Occipital lobe (tissue), 3 donors: ENCODE results near the gene DRP2. TPM values are rescaled to one million over a fixed set of nuclear protein-coding genes. Genes with fewer than 3 reads are reported as not detected.
"Not testable (repeated sequence)": the region's sequence is repeated elsewhere in the genome, so short reads cannot be mapped to it uniquely, and the experiment has no call there.

Source experiments
- DNase-seq: peaks from one replicate; lab custom pipeline; 2025; lab: John Stamatoyannopoulos, UW
- small RNA-seq: library from RNA; depleted of rRNA; stranded (forward); fragments of <200 nt; gene quantifications from one replicate; pipeline ENCODE3, GENCODE V24; 2014
- total RNA-seq: library from RNA; depleted of rRNA; stranded (reverse); fragments of >200 nt; gene quantifications from one replicate; pipeline ENCODE4 v1.2.3, GENCODE V29; 2014

The DRP2 gene
- total RNA-seq, 1 donor from 2014 or later = 4.2 TPM

DNA sequence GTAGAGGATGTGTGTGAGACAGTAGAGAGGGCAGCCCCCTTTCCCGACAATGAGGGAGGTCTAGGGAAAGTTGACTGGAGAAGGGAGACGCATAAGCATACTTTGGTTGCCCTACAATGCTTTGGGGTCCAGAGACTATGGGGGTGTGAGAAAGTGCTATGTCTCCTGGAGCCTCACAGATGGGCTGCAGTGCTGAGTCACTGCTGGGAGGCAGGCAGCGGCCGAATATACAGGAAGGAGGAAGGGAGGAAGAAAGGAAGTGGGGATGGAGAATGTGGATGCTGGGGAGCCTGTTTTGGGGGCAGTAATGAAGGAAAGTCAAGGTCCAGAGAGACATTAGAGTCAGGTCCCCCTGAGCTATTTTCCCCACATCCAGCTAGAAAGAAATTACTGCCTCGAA is 12.7 kb downstream of the DRP2 start:
- no peak for DNase-seq

DNA sequence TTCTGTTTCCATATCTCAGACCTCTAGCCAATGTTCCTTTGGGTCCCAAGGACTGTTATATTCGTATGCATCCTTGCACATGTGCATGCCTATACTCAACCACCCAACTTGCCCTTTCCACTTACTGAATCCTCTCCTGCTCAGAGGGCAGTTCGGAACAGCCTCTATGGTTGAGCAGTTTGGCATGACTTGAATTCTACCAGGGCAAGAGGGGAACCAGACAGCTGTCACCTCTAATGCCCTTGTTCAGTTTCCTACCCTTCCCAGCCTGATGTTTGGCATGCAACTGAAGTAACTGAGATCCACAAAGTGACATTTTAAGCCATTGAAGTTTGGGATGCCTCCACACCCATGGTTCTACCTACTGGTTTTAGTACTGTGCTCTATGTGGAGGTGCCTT is 17.5 kb downstream of the DRP2 start:
- no peak for DNase-seq

DNA sequence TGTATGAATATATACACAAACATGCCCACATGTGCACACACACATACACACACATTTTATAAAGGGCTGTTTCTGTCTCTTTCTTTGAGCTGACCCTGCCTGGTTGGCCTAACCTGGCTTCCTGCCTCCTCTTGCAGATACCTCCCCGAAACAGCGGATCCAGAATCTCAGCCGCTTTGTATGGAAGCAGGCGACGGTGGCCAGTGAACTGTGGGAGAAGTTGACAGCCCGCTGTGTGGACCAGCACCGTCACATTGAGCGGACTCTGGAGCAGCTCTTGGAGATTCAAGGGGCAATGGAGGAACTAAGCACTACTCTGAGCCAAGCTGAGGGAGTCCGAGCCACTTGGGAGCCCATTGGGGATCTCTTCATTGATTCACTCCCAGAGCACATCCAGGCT is 21.9 kb downstream of the DRP2 start:
- DNase-seq = no peak

DNA sequence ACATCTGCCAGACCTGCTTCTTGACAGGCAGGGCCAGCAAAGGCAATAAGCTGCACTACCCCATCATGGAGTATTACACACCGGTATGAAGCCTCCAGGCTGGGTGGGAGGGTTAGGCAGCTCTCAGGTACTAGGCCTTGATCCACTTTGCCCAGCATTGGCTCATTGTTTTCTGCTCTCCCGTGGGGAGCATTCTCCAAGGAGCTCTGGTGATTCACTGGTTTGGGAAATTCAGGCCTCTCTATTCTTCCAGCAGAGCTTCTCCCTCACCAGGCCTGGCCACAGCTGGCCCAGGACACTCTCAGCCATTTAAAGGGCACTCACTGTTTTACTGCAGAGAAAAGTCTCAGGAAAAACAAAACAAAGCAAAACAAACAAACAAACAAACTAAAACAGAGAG is 33.0 kb downstream of the DRP2 start:
- no peak for DNase-seq

DNA sequence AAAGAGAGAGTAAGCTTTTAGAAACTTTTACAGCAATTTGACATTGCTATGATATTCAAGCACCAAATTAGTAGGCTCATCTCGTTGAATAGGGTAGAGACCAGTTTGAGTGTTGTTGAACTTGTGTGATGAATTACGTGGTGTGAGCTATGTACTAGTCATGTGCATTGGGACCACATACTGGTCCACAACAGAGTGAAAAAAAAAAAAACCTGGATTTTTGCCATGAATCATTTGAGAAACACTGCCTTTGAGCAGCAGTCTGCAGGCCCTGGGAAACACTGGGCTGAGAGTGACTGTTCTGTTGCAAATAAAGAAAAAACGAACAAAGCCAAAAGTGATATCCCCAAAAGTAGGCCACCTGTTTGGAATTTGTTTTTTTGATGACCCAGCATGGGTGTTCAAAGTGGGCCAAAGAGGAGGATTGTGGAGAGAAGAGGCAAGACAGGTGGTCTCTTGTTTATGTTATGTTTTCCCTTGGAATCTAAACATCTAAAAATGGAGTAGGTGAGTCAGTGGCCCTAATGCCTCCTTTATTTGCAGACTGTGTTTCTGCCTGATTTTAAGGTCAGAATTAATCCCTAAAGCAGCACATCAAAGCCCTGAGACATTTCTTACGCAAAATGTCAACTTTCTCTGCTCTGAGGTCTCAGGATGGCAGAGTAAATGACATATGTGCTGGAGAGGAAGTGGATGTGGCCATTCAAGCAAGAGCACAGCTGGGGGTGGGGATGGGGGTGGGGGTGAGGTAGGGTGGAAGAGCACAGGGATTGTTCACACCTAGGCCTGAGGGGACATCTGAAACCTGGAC is 38.1 kb downstream of the DRP2 start:
- no peak for DNase-seq

DNA sequence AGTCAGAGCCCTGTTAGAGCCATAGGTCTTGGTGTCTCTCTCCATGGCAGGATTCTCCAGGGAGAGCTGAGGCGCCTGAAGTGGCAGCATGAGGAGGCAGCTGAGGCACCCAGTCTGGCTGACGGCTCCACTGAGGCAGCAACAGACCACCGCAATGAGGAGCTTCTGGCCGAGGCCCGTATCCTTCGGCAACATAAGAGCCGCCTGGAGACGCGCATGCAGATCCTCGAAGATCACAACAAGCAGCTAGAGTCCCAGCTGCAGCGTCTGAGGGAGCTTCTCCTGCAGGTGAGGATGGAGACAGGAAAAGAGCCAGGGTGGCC is 38.6 kb downstream of the DRP2 start:
- DNase-seq = no peak

DNA sequence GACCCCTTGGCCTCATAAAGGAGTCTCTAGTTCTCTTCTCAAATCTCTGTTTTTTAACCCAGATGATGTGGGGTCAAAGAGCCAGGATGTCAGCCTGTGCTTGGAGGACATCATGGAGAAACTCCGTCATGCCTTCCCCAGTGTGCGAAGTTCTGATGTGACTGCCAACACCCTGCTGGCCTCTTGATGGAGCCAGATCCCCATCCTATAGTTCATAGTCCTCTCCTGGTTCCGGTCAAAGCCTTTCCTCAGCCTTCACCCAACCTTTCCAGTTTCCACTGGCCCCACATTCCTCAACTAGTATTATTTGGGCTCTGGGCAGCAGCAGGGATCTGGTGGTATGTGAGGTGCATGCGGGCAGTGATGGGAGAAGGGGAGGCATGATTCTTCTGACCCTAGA is 40.8 kb downstream of the DRP2 start:
- no peak for DNase-seq

DNA sequence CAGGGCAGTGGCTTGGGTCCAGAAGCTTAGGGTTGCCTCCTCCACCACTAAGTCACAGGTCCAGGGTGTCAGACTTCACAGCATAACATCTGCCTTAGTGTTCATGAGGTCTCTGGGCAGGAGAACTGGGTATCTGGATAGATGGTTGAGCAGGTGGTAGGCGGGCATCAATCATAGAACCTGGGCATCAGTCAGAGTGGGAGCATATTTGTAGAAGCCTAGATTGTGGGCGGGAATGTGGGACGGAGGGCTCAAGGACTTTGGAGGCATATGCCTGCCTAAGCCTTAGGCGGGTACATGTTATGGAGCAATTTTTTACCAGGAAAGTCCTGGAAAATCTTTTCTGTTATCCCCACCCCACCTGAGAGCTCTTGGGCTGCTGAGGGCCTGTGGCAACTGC is 43.0 kb downstream of the DRP2 start:
- DNase-seq = no peak

DNA sequence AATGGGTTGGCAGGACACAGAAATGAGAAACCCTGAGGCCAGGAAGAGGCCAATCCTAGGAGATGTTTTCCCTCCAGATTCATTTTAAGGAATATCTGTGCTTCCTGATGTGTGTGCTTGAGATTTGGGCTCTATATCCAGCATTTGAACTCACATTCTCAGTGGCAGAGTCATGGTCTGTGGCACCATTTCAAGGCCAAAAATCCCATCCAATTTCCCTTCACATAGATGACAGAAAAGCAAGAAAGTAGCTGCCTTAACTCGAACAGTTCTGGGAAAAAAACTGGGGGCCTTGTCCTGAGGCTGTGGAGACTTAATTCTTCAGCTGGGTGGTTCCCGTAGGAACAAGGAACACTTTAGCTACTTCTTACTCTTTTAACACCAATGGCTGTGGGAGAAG is 44.2 kb downstream of the DRP2 start:
- no peak for DNase-seq

DNA sequence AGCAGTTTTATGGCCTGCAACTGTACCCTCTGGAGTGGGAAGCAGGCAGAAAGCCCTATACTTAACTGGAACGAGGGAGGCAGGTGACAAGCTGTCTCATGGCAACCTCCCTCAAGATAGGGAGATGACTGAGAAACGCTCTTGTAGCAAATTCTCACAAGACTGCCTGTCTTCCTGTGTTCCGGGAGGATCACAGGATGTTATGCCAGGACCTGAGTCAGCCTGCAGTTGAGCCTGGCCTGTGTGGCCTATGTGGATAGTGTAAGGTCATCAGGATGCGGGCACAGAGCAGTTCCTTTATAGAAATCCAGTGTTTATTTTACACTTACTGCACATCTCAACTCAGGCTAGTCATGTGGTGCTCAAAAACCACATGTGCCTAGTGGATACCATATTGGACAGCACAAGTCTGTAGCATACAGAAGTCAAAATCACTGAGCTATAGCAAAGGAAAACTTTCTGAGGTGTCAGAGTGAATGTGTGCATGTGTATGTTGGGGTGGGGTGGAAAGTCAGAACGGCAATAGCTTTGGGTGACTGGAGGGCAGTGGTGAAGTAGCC is 46.4 kb downstream of the DRP2 start:
- peak; percentile 4 for DNase-seq

DNA sequence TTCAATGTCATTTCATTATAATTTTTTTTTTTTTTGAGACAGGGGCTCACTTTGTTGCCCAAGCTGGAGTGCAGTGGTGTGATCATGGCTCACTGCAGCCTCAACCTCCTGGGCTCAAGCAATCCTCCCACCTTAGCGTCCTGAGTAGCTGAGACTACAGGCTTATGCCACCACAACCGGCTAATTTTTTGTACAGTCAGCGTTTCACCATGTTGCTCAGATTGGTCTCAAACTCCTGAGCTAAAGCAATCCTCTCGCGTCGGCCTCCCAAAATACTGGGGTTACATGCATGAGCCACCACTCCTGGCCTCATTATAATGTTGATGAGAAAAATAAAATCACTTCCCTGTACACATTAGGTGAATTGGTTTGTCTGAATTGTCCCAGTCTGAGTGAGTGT is 54.6 kb downstream of the DRP2 start:
- no peak for DNase-seq

DNA sequence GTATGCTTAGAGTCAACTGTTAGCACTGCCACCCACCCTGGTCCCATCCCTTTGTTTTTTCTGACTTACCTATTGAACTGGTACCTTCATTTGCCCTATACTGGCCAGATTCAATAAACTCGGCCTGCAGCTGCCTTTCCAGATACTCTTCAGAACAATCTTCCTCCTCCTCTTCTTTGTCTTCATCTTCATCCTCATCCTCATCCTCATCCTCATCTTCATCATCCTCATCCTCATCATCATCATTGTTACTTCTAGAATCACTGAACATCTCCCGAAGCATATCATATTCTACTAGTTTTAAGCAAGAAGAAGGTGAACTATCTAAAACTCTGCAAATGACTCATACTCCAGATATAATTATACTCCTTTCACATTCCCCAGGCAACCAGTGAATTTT is 56.7 kb downstream of the DRP2 start:
- no peak for DNase-seq

DNA sequence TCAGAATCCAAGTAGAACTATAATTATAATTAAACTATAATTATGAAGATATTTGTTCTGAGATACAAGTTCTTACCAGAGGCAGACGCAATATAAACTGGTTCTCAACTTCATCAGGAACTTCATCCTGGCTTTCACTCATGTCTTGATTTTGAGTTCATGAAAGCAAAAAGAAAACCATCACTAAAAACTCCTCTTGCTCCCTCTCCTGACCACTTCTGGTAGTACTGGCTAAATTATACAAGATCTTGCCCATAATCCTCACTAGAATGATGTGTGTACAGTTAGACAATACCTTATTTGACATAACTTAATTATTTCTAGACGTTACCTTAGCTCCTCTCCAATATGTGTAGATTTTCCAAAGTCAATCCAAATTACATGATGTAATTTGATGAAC is 67.8 kb downstream of the DRP2 start:
- DNase-seq = no peak

DNA sequence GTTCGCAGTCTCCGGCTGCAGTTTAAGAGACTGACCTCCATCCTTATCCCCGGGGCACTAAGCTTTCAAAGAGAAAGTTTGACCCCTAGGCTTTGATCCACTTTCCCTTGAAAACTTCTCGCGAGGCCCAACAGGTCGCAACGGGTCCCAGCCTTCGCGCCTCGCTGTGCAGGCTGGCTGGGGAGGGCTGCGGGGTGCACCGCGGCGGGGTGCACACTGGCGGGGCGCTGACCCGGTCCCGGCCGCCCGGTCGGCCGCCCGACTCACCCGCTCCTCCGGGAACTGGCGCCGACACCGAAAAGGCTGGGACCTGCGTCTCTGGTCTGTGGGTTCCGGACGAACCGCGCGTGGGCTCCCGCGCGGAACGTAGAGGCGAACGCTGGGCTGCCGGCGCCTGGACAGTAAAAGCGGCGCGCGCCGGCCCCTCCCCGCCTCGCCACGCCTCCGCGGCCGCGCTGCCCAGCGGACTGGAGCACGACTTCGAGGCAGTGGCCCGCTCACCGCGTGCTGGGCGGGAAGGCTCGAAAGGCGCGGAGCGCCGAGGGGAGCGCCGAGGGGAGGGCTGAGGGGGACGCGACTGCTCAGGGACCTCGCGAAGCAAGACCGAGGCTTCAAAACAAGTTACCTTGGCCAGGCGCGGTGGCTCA is 71.5 kb downstream of the DRP2 start, which contains the start of gene TAF7L:
Gene TAF7L (minus strand): TSS at position 378 of the 647 bp plus-strand sequence. CDS start 3,791 bp downstream, outside the sequence.
- no peak for DNase-seq

DNA sequence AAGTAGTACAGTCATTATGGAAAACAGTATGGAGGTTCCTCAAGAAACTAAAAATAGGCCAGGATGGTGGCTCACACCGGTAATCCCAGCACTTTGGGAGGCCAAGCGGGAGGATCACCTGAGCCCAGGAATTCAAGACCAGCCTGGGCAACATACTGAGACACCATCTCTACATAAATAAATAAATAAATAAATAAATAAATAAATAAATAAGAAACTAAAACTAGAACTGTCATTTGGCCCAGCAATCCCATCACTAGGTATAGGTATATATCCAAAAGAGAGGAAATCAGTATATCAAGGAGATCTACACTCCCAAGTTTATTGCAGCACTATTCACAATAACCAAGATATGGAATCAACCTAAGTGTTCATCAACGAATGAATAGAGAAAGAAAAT is 76.0 kb downstream of the DRP2 start:
- not testable (repeated sequence) for DNase-seq

DNA sequence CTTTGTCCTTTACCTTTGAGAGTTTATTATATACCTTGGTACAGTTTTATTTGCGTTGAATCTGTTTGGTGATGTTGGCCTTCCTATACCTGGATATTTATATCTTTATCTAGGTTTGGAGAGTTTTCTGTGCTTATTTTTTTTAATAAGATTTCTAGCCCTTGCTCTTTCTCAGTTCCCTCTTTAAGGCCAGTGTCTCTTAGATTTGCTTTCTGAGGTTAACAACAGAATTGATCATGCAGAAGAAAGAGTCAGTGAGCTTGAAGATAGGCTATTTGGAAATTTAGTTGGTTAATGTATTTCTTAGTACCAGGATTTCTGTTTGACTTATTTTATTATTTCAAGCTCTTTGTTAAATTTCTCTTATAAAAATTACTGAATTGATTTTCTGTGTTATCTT is 84.2 kb downstream of the DRP2 start:
- DNase-seq = no peak

Small RNAs within 50 kb of the gene (small RNA-seq; reads per million reads assigned to genes)
- not detected for gene Z70280.1

Other genes with a start within 250 kb of the DRP2 start
- 8.7 TPM for gene TRMT2B, start 167.7 kb upstream of the DRP2 start, total RNA-seq
- 66.4 TPM for gene TMEM35A, start 140.9 kb upstream of the DRP2 start, total RNA-seq
- 7.0 TPM for gene CENPI, start 121.6 kb upstream of the DRP2 start, total RNA-seq
- gene TAF7L, start 71.5 kb downstream of the DRP2 start, total RNA-seq = 0.16 TPM
- 5.6 TPM for gene TIMM8A, start 129.0 kb downstream of the DRP2 start, total RNA-seq
- 0.94 TPM for gene BTK, start 166.4 kb downstream of the DRP2 start, total RNA-seq
- 287 TPM for gene RPL36A, start 171.2 kb downstream of the DRP2 start, total RNA-seq
- 20.7 TPM for gene GLA, start 188.1 kb downstream of the DRP2 start, total RNA-seq
- 92.5 TPM for gene HNRNPH2, start 188.4 kb downstream of the DRP2 start, total RNA-seq